DOHH2 (cell line): Measurements from ENCODE around the gene ZNF536.

Experiments used
- CTCF ChIP-seq: fragments of 200-600 bp; sonication (generic); IDR thresholded peaks from one replicate; pipeline ENCODE4 v1.5.1; 2014; ENCODE audit warnings: antibody characterized with exemption, mild to moderate bottlenecking, low read depth, low read length; ENCODE audit not compliant: poor library complexity, severe bottlenecking
- EZH2phosphoT487 ChIP-seq: fragments of 200-600 bp; sonication (generic); IDR thresholded peaks from 2 replicates; pipeline ENCODE4 v1.6.1; 2017; ENCODE audit warnings: borderline replicate concordance, mild to moderate bottlenecking, antibody characterized with exemption, low read length, moderate library complexity, mixed read lengths

- TF ChIP-seq CTCF: no peak
- no peak for TF ChIP-seq EZH2phosphoT487
Observed at GRCh38 chr19:30376272-30376671, 4.1 kb downstream of the ZNF536 start.
